SK-N-MC (cell line): ENCODE measurements around the gene RIN3.

Experiments used
- EZH2 ChIP-seq: fragments of 200-600 bp; sonication (generic); IDR thresholded peaks from one replicate; pipeline ENCODE4 v1.6.1; 2017; ENCODE audit warnings: antibody characterized with exemption
- POLR2AphosphoS5 ChIP-seq: IDR thresholded peaks from 2 replicates; pipeline ENCODE4 v1.6.1; 2012; ENCODE audit warnings: mild to moderate bottlenecking, low read depth, low read length, borderline replicate concordance

- TF ChIP-seq POLR2AphosphoS5 = no peak
- no peak for TF ChIP-seq EZH2
Observed at GRCh38 chr14:92651106-92651757, 137.7 kb downstream of the RIN3 start.
